Stimulated activated naive CD4-positive, alpha-beta T cell treated with Interleukin-2 at 50 U/mL for 16 hours (primary cell): ENCODE results near the gene TRPM8.
A peak's percentile ranks its signal among the peaks of the same experiment; 100 is the strongest.

Experiments used
- DNase-seq: peaks from one replicate; lab custom pipeline; 2025; lab: John Stamatoyannopoulos, UW

Gene TRPM8

GRCh38 chr2:233976087-233976486 is 58.9 kb downstream of the TRPM8 start:
- no peak for DNase-seq

GRCh38 chr2:233976690-233977294 is 59.6 kb downstream of the TRPM8 start:
- no peak for DNase-seq

- DNase-seq, result no peak
Measured at GRCh38 chr2:233977296-233977837, 60.2 kb downstream of the TRPM8 start.

- no peak for DNase-seq
Measured at GRCh38 chr2:233979748-233980147, 62.6 kb downstream of the TRPM8 start.

- no peak for DNase-seq
Measured at GRCh38 chr2:233980955-233981561, 63.9 kb downstream of the TRPM8 start.

- DNase-seq, result no peak
Measured at GRCh38 chr2:233981574-233982420, 64.6 kb downstream of the TRPM8 start.

- no peak for DNase-seq
Measured at GRCh38 chr2:233982421-233983121, 65.4 kb downstream of the TRPM8 start.

GRCh38 chr2:233983445-233983844 is 66.3 kb downstream of the TRPM8 start:
- no peak for DNase-seq

GRCh38 chr2:233988581-233988980 is 71.4 kb downstream of the TRPM8 start:
- no peak for DNase-seq

GRCh38 chr2:233989221-233989858 is 72.2 kb downstream of the TRPM8 start:
- DNase-seq, result no peak

- peak; percentile 27 for DNase-seq
Measured at GRCh38 chr2:233990261-233990798, 73.2 kb downstream of the TRPM8 start.

GRCh38 chr2:233991196-233991595 is 74.0 kb downstream of the TRPM8 start:
- DNase-seq, result no peak

- DNase-seq, result no peak
Measured at GRCh38 chr2:233992513-233993217, 75.5 kb downstream of the TRPM8 start.

GRCh38 chr2:233993461-233993860 is 76.3 kb downstream of the TRPM8 start:
- DNase-seq, result no peak

- DNase-seq, result no peak
Measured at GRCh38 chr2:233994151-233994550, 77.0 kb downstream of the TRPM8 start.

GRCh38 chr2:233996000-233996399 is 78.8 kb downstream of the TRPM8 start:
- no peak for DNase-seq

GRCh38 chr2:233996461-233996860 is 79.3 kb downstream of the TRPM8 start:
- DNase-seq, result no peak

GRCh38 chr2:233997707-233998106 is 80.5 kb downstream of the TRPM8 start:
- DNase-seq, result no peak

GRCh38 chr2:233999182-233999581 is 82.0 kb downstream of the TRPM8 start:
- DNase-seq, result no peak

- DNase-seq, result no peak
Measured at GRCh38 chr2:234001380-234002160, 84.4 kb downstream of the TRPM8 start.
